ENCODE results near the gene NFATC2. TPM values are rescaled to one million over a fixed set of nuclear protein-coding genes. Genes with fewer than 3 reads are reported as not detected.

Gene NFATC2
- total RNA-seq, 1 experiment from 2014 or later: 15.8 TPM

DNA sequence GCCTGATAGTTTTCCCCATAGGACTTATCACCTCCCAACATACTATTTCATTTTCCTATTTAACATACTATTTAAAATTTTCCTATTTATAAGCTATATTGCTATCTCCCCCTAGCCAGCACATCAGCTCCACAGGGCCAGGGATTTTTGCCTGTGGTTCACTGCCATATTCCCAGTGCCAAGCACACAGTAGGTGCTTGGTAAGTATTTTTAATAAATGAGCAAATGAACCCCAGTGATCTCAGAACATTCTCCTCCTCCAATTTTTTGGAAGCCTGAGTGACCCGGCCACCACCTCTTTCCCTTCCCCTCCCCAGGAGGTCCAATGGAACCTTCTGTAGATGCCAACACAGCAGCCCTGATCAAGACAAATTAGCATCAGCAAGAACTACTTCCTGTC lies 33.3 kb downstream of the NFATC2 start:
- Mint-ChIP-seq H3K36me3 (ENCODE audit: insufficient read depth, unreplicated experiment) (peaks cover 5% of the 10 kb centered on the region), H3K27ac (ENCODE audit: unreplicated experiment) (no peak overlapping the region), H3K4me3 (ENCODE audit: low read depth, unreplicated experiment) (no peak overlapping the region), H3K9me3 (ENCODE audit: low read depth, unreplicated experiment) (no peaks in the 10 kb centered on the region), H3K4me1 (ENCODE audit: low read depth, unreplicated experiment) (no peaks in the 10 kb centered on the region), H3K27me3 (ENCODE audit: unreplicated experiment) (no peaks in the 10 kb centered on the region)
- DNase-seq: no peak
- no TSS peak for BruUV-seq (replicated peaks)
- intact Hi-C loops (cut with micrococcal nuclease; ENCODE audit: unreplicated experiment): no loop called here
- CTCF ChIA-PET: no interaction called here
- TF ChIP-seq, protein P1, sequence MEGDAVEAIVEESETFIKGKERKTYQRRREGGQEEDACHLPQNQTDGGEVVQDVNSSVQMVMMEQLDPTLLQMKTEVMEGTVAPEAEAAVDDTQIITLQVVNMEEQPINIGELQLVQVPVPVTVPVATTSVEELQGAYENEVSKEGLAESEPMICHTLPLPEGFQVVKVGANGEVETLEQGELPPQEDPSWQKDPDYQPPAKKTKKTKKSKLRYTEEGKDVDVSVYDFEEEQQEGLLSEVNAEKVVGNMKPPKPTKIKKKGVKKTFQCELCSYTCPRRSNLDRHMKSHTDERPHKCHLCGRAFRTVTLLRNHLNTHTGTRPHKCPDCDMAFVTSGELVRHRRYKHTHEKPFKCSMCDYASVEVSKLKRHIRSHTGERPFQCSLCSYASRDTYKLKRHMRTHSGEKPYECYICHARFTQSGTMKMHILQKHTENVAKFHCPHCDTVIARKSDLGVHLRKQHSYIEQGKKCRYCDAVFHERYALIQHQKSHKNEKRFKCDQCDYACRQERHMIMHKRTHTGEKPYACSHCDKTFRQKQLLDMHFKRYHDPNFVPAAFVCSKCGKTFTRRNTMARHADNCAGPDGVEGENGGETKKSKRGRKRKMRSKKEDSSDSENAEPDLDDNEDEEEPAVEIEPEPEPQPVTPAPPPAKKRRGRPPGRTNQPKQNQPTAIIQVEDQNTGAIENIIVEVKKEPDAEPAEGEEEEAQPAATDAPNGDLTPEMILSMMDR (IDR thresholded peaks at IDR 0.05; ENCODE audit: unreplicated experiment): no peak

DNA sequence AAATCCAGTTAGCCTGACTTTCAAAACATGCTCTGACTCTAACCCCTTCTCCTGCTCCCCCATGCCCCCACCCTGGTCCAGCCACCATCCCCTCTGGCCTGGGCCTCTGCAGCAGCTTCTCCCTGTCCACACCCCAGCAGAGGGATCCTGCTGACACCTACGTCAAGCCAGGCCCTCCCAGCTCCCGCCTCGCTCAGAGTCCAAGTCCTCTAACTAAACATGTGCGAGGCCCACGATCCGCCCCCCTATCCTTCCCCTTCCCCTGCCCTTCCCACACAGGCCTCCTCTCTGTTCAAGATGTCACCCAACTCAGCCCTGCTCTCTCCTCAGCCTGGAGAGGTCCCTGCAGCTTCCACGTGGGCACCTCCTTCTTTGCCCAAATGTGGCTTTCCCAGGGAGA lies 33.7 kb downstream of the NFATC2 start:
- Mint-ChIP-seq H3K36me3 (ENCODE audit: insufficient read depth, unreplicated experiment) (peaks cover 5% of the 10 kb centered on the region), H3K4me1 (ENCODE audit: low read depth, unreplicated experiment) (no peaks in the 10 kb centered on the region), H3K4me3 (ENCODE audit: low read depth, unreplicated experiment) (no peak overlapping the region), H3K9me3 (ENCODE audit: low read depth, unreplicated experiment) (no peaks in the 10 kb centered on the region), H3K27me3 (ENCODE audit: unreplicated experiment) (no peaks in the 10 kb centered on the region), H3K27ac (ENCODE audit: unreplicated experiment) (no peak overlapping the region)
- TF ChIP-seq, protein P1 (IDR thresholded peaks at IDR 0.05; ENCODE audit: unreplicated experiment): no peak
- intact Hi-C loops (cut with micrococcal nuclease; ENCODE audit: unreplicated experiment): no loop called here
- no TSS peak for BruUV-seq (replicated peaks)
- no peak for DNase-seq
- CTCF ChIA-PET: no interaction called here

DNA sequence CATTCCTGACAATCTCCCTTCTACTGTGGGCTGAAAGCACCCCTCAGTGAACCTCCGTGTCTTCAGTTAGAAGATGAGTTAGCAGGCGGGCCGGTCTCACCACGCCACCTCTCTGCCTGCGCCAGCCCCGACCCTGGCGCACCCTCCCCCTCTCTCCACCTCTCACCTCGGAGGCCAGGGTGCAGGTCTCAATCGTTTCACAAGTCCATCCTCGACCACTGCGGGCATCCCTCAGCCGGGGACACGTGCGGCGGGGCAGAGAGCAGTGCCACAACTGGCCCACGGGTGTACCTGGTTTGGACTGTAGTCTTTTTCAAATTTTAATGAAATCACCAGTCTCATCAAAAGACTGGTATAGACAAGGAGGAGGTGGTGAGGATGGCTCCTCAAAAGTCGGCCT lies 34.4 kb downstream of the NFATC2 start:
- intact Hi-C loops (cut with micrococcal nuclease; ENCODE audit: unreplicated experiment): no loop called here
- CTCF ChIA-PET: no interaction called here
- H3K27ac Mint-ChIP-seq (ENCODE audit: unreplicated experiment): no peak overlapping the region
- no peak for DNase-seq
- no peaks in the 10 kb centered on the region for H3K4me1 Mint-ChIP-seq (ENCODE audit: low read depth, unreplicated experiment)
- H3K4me3 Mint-ChIP-seq (ENCODE audit: low read depth, unreplicated experiment): no peak overlapping the region
- no peaks in the 10 kb centered on the region for H3K27me3 Mint-ChIP-seq (ENCODE audit: unreplicated experiment)
- H3K36me3 Mint-ChIP-seq (ENCODE audit: insufficient read depth, unreplicated experiment): peaks cover 5% of the 10 kb centered on the region
- BruUV-seq (replicated peaks): no TSS peak
- TF ChIP-seq, protein P1 (IDR thresholded peaks at IDR 0.05; ENCODE audit: unreplicated experiment): no peak
- H3K9me3 Mint-ChIP-seq (ENCODE audit: low read depth, unreplicated experiment): no peaks in the 10 kb centered on the region

DNA sequence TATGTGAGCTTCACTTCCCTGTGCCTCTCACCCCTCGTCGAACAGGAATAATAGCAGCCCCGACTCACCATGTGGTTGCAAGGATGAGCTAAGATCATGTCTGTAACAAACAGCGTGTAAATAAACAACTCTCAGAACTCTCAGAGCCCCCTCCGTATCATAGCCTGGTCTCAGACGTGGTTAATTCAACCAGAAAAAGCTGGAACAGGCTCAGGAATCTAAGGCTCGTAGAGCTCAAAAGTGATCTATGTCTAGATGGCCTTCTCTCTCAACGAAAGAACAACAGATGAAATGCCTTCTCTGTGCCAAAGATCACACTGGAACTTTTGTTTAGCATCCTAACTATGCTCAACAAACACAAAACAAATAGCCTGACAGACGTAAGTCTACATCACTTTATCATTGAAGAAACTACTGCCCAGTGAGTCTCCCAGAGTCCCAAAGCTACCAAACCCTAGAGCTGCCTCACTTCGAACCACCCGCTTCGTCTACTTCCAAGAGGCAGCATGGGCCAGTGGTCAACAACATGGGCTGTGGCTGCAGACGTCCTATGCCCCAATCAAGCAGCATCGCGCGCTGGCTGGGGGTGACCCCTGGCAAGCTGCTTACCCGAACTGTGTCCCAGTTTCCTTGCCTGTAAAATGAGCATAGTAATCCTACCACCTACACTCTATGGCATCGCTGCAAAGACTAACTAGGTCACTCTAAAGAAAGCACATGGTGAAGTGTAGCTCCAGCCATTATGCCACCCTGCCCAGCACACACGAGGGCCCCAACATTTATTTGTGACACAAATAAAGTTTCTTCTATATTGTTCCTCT lies 35.1 kb downstream of the NFATC2 start:
- Mint-ChIP-seq H3K27me3 (ENCODE audit: unreplicated experiment) (no peaks in the 10 kb centered on the region), H3K4me3 (ENCODE audit: low read depth, unreplicated experiment) (no peak overlapping the region), H3K4me1 (ENCODE audit: low read depth, unreplicated experiment) (no peaks in the 10 kb centered on the region), H3K9me3 (ENCODE audit: low read depth, unreplicated experiment) (no peaks in the 10 kb centered on the region), H3K36me3 (ENCODE audit: insufficient read depth, unreplicated experiment) (peaks cover 5% of the 10 kb centered on the region), H3K27ac (ENCODE audit: unreplicated experiment) (no peak overlapping the region)
- CTCF ChIA-PET: interaction anchor here (0.8 kb wide), 2 partner anchors 9 to 13 kb away, joined by 3 to 5 read pairs; no protein-coding TSS in a partner anchor
- TF ChIP-seq, protein P1 (IDR thresholded peaks at IDR 0.05; ENCODE audit: unreplicated experiment): no peak
- intact Hi-C loops (cut with micrococcal nuclease; ENCODE audit: unreplicated experiment): no loop called here
- no peak for DNase-seq
- no TSS peak for BruUV-seq (replicated peaks)
